ENCODE results near the gene CARS1. TPM values are rescaled to one million over a fixed set of nuclear protein-coding genes. Genes with fewer than 3 reads are reported as not detected.

CARS1 gene
- total and polyA plus RNA-seq, 2 of the 8 experiments (the other 6 are each of a cell fraction or from before 2014, with no cell fraction given), result 44.1 to 100 TPM

GRCh38 chr11:2954263-2954662, 103.0 kb downstream of the CARS1 start:
- H3K4me1 ChIP-seq (replicated peaks in 1 of 4; ENCODE audit: control insufficient read depth in 3 of 4, insufficient read depth in 4 of 4, low read length in 3 of 4), result peaks cover 0 to 2% (median 0%) of the 10 kb centered on the region in 4 experiments; a peak in 1 of 7 replicates
- no peak overlapping the region for H2BK5ac ChIP-seq (ENCODE audit: low read depth, low read length)
- H3K27me3 ChIP-seq (replicated peaks in 1 of 4; ENCODE audit: control insufficient read depth in 3 of 4, extremely low read depth in 1 of 4, insufficient read depth in 3 of 4, low read length in 3 of 4), result no peaks in the 10 kb centered on the region
- WGBS, 2 experiments (ENCODE audit: extremely low coverage in 1 of 2, insufficient coverage in 1 of 2, insufficient read length in 1 of 2, insufficient replicate concordance in 2 of 2, low coverage in 1 of 2, low lambda C conversion rate in 2 of 2, missing lambda C conversion rate in 1 of 2), result 96% methylated on average over 6 of the region's 6 CpGs; no CpG with 5 or more reads in 1 of the 2 experiments
- H2AK5ac ChIP-seq (ENCODE audit: low read depth, low read length), result no peak overlapping the region
- no peak overlapping the region for H3K4ac ChIP-seq (replicated peaks; ENCODE audit: insufficient read length, low read depth, low read length)
- peaks cover 11 to 28% of the 10 kb centered on the region in 2 experiments for H4K20me1 ChIP-seq (replicated peaks in 1 of 2; ENCODE audit: control insufficient read depth in 1 of 2, insufficient read depth in 2 of 2, low read length in 2 of 2)
- no peak overlapping the region for H3K14ac ChIP-seq (ENCODE audit: insufficient read length)
- H3K79me1 ChIP-seq (ENCODE audit: low read depth, low read length), result peaks cover 6% of the 10 kb centered on the region
- no peaks in the 10 kb centered on the region for H3K9me3 ChIP-seq (ENCODE audit: insufficient read depth in 2 of 2, low read depth in 1 of 2, low read length in 1 of 2)
- DNase-seq (ENCODE audit: low read depth in 1 of 2, low spot score in 2 of 2), result no peak
- no peak overlapping the region for H3K23ac ChIP-seq (ENCODE audit: insufficient read length)
- no peak for FAIRE-seq
- no peak overlapping the region for H3K56ac ChIP-seq (replicated peaks; ENCODE audit: insufficient read length, low read depth, low read length)
- H3K4me3 ChIP-seq (ENCODE audit: extremely low read depth in 1 of 4, insufficient read depth in 2 of 4, low read depth in 3 of 4, low read length in 4 of 4), result no peak overlapping the region
- H2BK120ac ChIP-seq (replicated peaks; ENCODE audit: low read depth, low read length), result no peak overlapping the region
- ChIA-PET POLR2A (ENCODE audit: partially characterized antibody) (interaction anchor here (1.6 kb wide), 1 partner anchor 44 kb away, joined by 3 read pairs; no protein-coding TSS in a partner anchor), CTCF (ENCODE audit: partially characterized antibody) (interaction anchor here (0.9 to 4.0 kb wide), 13 partner anchors 8 to 92 kb away, joined by 3 to 19 read pairs (median 5); no protein-coding TSS in a partner anchor)
- no peak overlapping the region for H2BK12ac ChIP-seq (ENCODE audit: low read depth, low read length)
- H3K18ac ChIP-seq (ENCODE audit: extremely low read depth, low read length), result no peak overlapping the region
- no peaks in the 10 kb centered on the region for H3K23me2 ChIP-seq (ENCODE audit: low read depth, low read length)
- H2BK15ac ChIP-seq (ENCODE audit: low read length), result no peak overlapping the region
- H3K27ac ChIP-seq (ENCODE audit: low read depth, low read length), result no peak overlapping the region
- H3K4me2 ChIP-seq (ENCODE audit: insufficient read depth in 1 of 2, low read depth in 2 of 2, low read length in 2 of 2), result no peak overlapping the region
- no peak overlapping the region for H2AFZ ChIP-seq (ENCODE audit: low read length)
- no peaks in the 10 kb centered on the region for H3K79me2 ChIP-seq (ENCODE audit: control insufficient read depth in 1 of 2, insufficient read depth in 2 of 2, low read length in 2 of 2)
- H2BK20ac ChIP-seq (ENCODE audit: low read length), result no peak overlapping the region
- H4K5ac ChIP-seq (ENCODE audit: insufficient read length, low read depth, low read length), result no peak overlapping the region
- H3K36me3 ChIP-seq (ENCODE audit: control insufficient read depth in 2 of 4, insufficient read depth in 4 of 4, low read length in 3 of 4), result peaks cover 39 to 100% (median 83%) of the 10 kb centered on the region in 4 experiments
- H4K91ac ChIP-seq (replicated peaks; ENCODE audit: insufficient read length, low read length), result no peak overlapping the region
- no peak overlapping the region for H3K9ac ChIP-seq (replicated peaks in 1 of 4; ENCODE audit: extremely low read depth in 1 of 4, low read depth in 3 of 4, low read length in 3 of 4)
- no peak overlapping the region for H4K8ac ChIP-seq (ENCODE audit: extremely low read depth, insufficient read depth, low read length)
- TF ChIP-seq YY1 (IDR thresholded peaks at IDR 0.05; ENCODE audit: low read depth, low read length) (no peak), PHF8 (conservative IDR thresholded peaks at IDR 0.05; ENCODE audit: low read depth, low read length) (no peak)
